Limb (tissue), 2 donors: ENCODE results near the gene TRIM2.
A peak's percentile ranks its signal among the peaks of the same experiment; 100 is the strongest.
"Not testable (repeated sequence)": the region's sequence is repeated elsewhere in the genome, so short reads cannot be mapped to it uniquely, and the experiment has no call there.

ENCODE experiments used
- DNase-seq, 2 donors: peaks; one replicate each; pipeline ENCODE4 v3.0.0-alpha.2; 2016; ENCODE audit errors: extremely low spot score in 2 of 2

The TRIM2 gene

GRCh38 chr4:153204247-153204671, at the start of gene TRIM2:
Gene TRIM2, plus strand, starts transcription at chr4:153204443. Its CDS starts 88 bp downstream, at chr4:153204531.
- peak; percentile 61 to 73 for DNase-seq

DNA sequence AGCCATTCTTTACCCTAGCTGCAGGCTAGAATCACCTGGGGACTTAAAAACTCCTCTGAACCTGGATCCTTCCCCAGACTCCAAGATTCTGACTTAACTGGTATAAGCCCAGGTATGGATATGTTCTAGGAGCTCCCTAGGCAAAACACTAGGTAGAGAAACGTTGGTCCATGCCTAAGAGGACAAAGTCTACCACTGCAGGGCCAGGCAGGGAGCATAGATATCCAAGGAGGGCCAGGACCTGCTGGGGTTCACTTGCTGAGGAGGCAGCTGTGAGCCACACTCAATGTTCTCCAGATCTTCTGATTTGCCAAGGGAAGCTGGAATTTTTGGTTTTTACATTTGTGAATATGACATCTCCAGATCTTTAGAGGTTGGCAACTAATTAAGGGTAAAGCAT, 48.6 kb upstream of the TRIM2 start:
- no peak for DNase-seq

- DNase-seq: no peak
These were observed 48.0 kb upstream of the TRIM2 start for GRCh38 chr4:153156263-153156662.

GRCh38 chr4:153156721-153157120, 47.5 kb upstream of the TRIM2 start:
- DNase-seq: no peak

DNA sequence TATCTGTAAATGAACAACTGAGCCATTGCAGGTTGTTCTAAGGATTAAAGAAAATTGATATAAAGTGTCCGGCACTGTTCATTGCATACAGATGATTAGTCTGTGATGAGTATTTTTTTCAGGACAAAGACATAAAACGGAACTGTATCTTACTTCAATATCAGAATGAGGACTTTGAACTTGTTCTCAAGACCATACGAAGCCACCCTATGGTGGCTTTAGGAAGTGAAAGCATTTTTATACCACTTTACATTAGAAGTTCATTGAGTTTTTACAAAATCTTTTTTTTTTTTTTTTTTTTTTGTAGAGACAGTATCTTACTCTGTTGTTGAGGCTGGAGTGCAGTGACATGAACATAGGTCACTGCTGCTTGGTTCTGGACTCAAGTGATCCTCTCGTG, 45.2 kb upstream of the TRIM2 start:
- no peak for DNase-seq

- no peak for DNase-seq
These were observed 44.5 kb upstream of the TRIM2 start for GRCh38 chr4:153159728-153160221.

DNA sequence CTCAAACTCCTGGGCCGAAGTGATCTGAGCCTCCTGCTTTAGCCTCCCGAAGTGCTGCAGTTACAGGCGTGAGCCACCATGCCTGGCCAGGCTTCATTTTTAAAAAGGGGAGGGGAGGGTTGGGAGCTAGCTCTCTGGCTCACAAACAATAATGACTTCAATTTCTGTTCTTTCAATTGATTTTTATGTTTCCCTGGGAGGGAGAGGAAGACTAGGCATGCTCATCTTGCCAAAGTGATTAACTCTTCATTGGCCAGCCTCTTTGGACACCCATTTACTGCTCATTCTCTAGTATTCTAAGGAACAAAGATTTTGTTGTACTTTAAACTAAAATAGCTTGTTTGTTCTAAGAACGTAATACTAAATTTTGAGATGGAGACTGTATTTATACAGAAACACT, 43.4 kb upstream of the TRIM2 start:
- no peak for DNase-seq

- no peak for DNase-seq
These were observed 42.8 kb upstream of the TRIM2 start for GRCh38 chr4:153161226-153161963.

GRCh38 chr4:153165236-153165635, 39.0 kb upstream of the TRIM2 start:
- not testable (repeated sequence) for DNase-seq

- no peak for DNase-seq
These were observed 37.3 kb upstream of the TRIM2 start for GRCh38 chr4:153166716-153167501.

DNA sequence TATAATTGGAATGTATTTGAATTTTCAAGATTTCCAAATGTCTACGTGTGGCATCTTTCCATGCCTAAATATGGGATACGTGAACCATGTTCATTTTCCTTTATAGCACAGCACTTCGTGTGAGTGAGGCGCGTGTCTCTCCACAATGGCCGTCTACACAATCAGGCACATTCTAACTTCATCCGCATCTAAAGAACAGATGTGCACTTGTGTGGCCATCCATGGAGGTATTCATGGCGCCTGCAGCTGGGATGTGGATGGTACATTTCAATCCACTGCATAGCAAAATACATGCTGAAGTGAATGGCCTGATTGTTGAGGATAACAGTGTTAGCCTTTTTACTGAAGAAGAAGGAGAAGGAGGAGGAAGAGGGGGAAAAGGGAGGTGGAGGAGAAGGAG, 34.5 kb upstream of the TRIM2 start:
- no peak for DNase-seq

DNA sequence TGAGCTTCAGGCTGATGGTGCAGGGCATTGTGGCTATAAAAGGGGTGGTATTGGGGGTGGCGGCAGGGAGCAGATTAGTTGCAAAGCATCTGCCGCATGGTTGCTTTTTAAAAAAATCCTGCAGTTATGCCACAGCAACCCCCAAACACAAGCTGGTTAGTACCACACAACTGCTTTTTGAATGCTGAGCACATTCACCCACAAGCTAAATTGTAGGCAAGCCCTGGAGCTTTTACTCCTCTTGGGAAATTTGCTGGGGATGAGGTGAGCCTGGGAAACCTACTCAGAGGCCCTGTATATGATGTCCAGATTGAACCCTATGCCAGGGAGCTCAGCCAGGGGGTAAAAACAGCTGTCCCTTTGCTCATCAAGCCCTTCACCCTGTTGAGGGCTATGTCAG, 33.8 kb upstream of the TRIM2 start:
- DNase-seq: no peak

GRCh38 chr4:153174821-153175567, 29.2 kb upstream of the TRIM2 start:
- DNase-seq: no peak

DNA sequence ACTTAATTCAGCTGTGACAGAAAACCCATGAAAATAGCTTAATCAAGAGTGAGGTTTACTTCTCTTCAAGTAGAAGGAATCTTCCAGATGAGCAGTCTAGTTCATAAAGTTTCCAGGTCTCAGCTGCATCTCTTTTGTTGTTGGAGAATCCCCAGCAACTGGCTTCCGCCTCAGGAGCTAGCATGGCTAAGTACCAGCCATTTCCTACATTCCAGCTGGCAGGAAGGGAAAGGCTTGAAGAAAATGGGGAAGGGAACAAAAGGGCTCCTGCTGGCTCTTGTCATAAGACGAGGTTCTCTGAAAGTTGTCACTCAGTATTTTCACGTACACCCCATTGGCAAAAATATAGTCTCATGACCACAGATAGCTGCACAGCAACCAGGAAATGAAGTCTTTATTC, 27.3 kb upstream of the TRIM2 start:
- no peak for DNase-seq

GRCh38 chr4:153177841-153178240, 26.4 kb upstream of the TRIM2 start:
- no peak for DNase-seq

- DNase-seq: no peak
These were observed 25.1 kb upstream of the TRIM2 start for GRCh38 chr4:153179100-153179499.

- no peak for DNase-seq
These were observed 22.9 kb upstream of the TRIM2 start for GRCh38 chr4:153181293-153181692.

DNA sequence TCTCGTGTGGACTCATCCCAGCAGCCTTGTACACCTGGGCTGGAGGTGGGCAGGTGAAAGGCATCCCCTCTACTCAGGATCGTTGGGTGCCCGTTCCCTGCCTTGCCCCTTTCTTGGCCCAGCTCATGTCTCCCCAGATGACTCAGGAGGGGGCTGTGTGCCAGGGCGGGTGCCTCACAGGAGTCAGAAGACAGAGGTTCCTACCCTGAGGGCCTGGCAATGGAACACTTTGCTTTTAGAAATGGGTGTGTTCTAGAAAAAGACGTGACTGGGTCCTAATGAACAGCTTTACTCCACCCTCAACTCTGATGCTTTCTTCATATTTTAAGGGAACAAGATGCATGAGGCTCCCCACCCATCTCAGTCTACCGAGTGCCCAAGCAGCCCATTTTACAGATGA, 22.5 kb upstream of the TRIM2 start:
- DNase-seq: no peak

DNA sequence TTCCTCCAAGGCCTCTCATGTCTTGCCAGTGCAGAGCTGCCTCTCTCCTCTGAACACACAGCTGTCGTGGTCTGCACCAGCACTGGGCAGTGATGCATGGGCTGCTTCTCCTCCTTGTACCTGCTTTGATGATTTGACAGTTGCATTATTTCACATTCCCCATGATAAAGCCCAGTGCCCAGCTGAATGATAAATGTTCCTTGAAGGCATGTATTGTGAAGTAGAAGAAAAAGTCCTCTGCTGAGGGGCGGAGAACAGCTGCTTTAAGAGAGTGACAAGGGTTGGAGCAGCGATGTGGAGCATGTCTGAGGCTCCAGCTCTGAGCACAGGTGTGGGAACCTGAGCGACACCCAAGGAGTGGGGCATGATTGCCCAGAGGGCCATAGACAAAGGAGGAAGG, 21.1 kb upstream of the TRIM2 start:
- no peak for DNase-seq

DNA sequence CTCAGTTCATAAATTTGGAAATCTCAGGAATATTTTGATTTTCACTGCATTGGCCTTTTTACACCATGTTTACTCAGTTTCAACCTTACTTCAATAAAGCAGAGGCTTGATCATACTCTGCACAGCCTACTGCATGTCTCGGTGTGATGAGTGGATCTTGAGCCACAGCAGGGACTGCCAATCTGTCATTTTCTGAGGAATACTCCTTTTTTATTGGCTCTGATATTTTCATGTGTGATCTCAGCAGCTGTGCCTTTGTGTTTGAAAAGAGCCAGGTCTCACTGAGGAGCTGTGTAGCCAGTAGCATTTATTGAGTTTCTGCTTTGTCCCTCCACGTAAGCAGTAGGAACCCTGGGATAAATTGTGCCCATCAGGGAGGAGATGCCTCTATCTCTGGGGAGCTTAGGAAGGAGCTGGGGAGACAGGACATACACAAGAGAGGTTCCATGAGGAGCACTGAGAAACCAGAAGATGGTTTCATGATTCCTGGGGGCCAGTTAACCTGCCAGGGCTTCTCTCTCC, 18.9 kb upstream of the TRIM2 start:
- DNase-seq: no peak

GRCh38 chr4:153186046-153186728, 18.1 kb upstream of the TRIM2 start:
- DNase-seq: no peak
